Gastroesophageal sphincter (tissue), 2 donors: ENCODE results near the gene CHRM5.

Experiments
- EP300 ChIP-seq: sonication (generic); formaldehyde crosslinking; IDR thresholded peaks from one replicate; pipeline ENCODE4 v1.6.1; 2017; ENCODE audit warnings: antibody characterized with exemption, mild to moderate bottlenecking
- POLR2A ChIP-seq, 2 donors: fragments of 450-650 bp; IDR thresholded peaks; one replicate each; pipeline ENCODE4 v1.6.1; 2017; ENCODE audit warnings: antibody characterized with exemption in 2 of 2, mild to moderate bottlenecking in 2 of 2, moderate library complexity in 1 of 2

- TF ChIP-seq POLR2A (IDR thresholded peaks at IDR 0.05) (no peak), EP300 (no peak)
These were observed 44.2 kb downstream of the CHRM5 start for GRCh38 chr15:34012461-34013028.
